Measurements from ENCODE around the gene ZNRD2.
"Not testable (repeated sequence)": the region's sequence is repeated elsewhere in the genome, so short reads cannot be mapped to it uniquely, and the experiment has no call there.

The ZNRD2 gene

GRCh38 chr11:65555693-65556231 lies 14.5 kb upstream of the ZNRD2 start:
- peak; percentile 93 for DNase-seq (ENCODE audit: low read depth)

- peak; percentile 43 for DNase-seq (ENCODE audit: low read depth)
These were observed 13.6 kb upstream of the ZNRD2 start for GRCh38 chr11:65556470-65557279.

GRCh38 chr11:65557280-65558001 lies 12.8 kb upstream of the ZNRD2 start:
- DNase-seq (ENCODE audit: low read depth), result no peak

- DNase-seq (ENCODE audit: low read depth), result peak; percentile 77
These were observed 12.0 kb upstream of the ZNRD2 start, which contains the start of gene LTBP3 for GRCh38 chr11:65558002-65558929. TSS of gene LTBP3 (minus strand) at chr11:65558359. CDS start at chr11:65557959, 400 bp downstream.

GRCh38 chr11:65558930-65559509 lies 11.3 kb upstream of the ZNRD2 start:
- DNase-seq (ENCODE audit: low read depth), result no peak

- DNase-seq (ENCODE audit: low read depth), result no peak
These were observed 10.7 kb upstream of the ZNRD2 start for GRCh38 chr11:65559535-65559934.

- DNase-seq (ENCODE audit: low read depth), result peak; percentile 93
These were observed 10.2 kb upstream of the ZNRD2 start for GRCh38 chr11:65559951-65560537.

GRCh38 chr11:65560555-65561418 lies 9.5 kb upstream of the ZNRD2 start:
- DNase-seq (ENCODE audit: low read depth), result peak; percentile 86

- DNase-seq (ENCODE audit: low read depth), result no peak
These were observed 8.3 kb upstream of the ZNRD2 start for GRCh38 chr11:65562020-65562419.

- no peak for DNase-seq (ENCODE audit: low read depth)
These were observed 7.5 kb upstream of the ZNRD2 start for GRCh38 chr11:65562788-65563187.

- DNase-seq (ENCODE audit: low read depth), result peak; percentile 40
These were observed 6.7 kb upstream of the ZNRD2 start for GRCh38 chr11:65563601-65564000.

GRCh38 chr11:65564879-65565559 lies 5.3 kb upstream of the ZNRD2 start:
- not testable (repeated sequence) for DNase-seq (ENCODE audit: low read depth)

- peak; percentile 64 for DNase-seq (ENCODE audit: low read depth)
These were observed 4.4 kb upstream of the ZNRD2 start for GRCh38 chr11:65565624-65566453.

GRCh38 chr11:65569164-65569972 lies 909 bp upstream of the ZNRD2 start:
- no peak for DNase-seq (ENCODE audit: low read depth)

GRCh38 chr11:65571420-65571819 lies 1.1 kb downstream of the ZNRD2 start:
- no peak for DNase-seq (ENCODE audit: low read depth)

GRCh38 chr11:65571940-65572339 lies 1.7 kb downstream of the ZNRD2 start:
- DNase-seq (ENCODE audit: low read depth), result peak; percentile 72

GRCh38 chr11:65572356-65573051 lies 2.2 kb downstream of the ZNRD2 start, which contains the start of gene FAM89B:
TSS of gene FAM89B (plus strand) at chr11:65572538. CDS start at chr11:65572670, 132 bp downstream.
- DNase-seq (ENCODE audit: low read depth), result peak; percentile 89
